HUDEP-2 (cell line): ENCODE results near the gene GPR156.
"Not testable (repeated sequence)": the region's sequence is repeated elsewhere in the genome, so short reads cannot be mapped to it uniquely, and the experiment has no call there.

ENCODE experiments used
- DNase-seq, 76 experiments: peaks; one replicate each; lab custom pipeline; 2025; ENCODE audit not compliant: unreplicated experiment in 76 of 76; lab: John Stamatoyannopoulos, UW

GPR156 gene

DNA sequence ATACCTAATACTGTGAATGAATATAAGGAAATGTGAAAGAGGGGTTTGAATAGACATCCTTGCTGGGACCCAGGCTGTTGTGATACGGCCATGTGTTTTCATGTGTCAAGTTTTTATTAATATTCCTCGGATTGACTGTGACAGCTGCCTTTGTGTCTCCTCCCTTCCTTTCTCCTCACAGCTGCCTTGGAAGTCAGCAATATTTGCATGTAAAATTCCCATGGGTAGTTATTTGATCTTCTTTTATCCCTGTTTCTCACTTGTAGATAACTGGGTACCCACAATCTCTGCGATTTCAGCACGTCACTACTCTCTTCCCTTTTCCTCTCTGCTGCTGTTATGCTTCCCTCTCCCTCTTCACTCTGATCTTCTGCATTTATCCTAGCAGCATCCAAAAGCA lies 9.4 kb downstream of the GPR156 start:
- no peak for DNase-seq

DNA sequence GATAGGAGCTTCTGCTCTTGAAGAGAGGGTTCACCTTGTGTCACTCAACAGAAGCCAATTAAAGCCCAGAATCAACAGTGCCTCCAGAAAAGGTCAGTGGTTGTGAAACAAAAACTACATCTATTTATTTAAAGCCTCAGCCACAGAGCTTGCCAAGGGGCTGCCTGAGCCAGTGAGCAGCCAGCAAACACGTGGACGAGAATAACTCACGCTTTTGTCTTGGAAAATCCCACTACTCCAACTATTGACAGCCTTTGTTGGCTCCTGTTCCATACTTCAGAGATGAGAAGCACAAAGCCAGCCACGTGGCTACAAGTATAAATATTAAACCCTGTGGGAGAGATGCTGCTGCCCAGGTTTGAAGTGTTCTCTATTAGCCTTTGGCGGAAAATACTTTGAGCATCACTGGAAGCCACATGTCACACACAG lies 10.3 kb downstream of the GPR156 start:
- no peak for DNase-seq

DNA sequence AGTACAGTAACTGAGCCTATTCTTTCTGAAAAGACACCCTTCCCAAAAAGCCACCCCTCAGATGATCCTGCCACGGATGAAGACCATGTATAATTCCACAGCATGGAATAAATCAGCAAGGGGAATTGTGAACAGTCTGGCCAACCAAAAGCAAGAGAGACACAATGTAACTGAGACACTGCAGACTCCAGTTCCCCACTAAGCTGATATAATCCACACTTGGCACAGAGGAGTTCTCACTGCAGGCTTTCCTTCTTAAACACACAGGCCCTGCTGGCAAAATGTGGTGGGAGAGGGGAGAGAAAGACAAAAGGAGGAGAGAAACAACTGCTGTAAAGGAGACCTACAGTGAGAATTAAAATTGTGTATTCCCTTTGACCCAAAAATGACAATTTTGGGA lies 12.7 kb downstream of the GPR156 start:
- no peak for DNase-seq

DNA sequence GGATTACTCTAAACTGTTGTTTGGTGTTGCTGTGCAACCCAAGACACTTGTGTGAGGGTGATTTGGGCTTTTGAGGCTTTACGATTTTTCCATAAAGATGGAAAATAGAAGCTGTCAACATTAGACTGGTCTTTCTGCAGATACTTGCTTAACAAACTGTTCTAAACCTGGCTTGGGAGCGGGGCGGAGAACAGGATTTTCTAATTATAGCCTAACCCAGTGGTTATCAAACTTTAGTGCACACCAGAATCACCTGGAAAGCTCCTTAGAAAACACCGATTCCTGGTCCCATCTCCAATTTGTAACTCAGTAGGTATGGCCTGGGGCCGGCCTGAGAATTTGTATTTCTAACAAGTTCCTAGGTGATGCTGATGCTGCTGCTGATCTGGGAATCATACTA lies 19.0 kb downstream of the GPR156 start:
- DNase-seq: no peak

DNA sequence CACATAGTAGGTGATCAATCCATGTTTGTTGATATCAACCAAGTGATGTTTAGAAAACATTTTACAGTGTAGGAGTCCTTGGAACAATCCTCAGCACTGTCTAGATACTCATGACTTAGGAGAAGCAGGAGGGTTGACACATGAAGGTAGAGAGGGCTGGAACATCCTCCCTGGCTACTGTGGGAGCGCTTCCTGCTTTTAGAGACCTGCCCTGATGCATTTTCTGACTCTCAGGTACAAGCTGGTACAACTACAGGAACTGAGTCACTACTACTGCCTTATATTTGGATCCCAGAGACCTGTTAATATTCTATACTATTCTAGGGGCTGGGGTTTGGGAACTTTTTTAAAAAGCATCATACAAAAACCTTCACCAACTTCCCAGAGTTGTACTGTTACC lies 20.1 kb downstream of the GPR156 start:
- DNase-seq: no peak

DNA sequence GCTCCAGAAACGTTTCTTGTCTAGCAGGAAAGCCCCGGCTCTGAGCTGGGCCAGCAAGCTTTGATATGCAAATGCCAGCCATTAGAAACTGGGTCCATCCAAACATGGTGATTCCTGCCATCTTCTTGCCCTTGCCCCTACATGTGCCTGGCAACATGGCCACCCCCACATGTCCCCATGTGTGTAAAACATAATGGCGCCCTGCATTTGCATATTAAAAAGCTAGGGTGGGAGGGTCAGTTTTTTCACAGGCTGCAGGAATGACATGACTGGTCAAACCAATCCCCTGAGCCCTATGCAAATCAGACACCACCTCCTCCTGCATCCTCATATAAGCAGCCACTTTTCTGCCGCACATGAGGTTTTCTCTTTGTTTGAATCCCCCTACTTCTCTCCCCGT lies 21.2 kb downstream of the GPR156 start:
- no peak for DNase-seq

DNA sequence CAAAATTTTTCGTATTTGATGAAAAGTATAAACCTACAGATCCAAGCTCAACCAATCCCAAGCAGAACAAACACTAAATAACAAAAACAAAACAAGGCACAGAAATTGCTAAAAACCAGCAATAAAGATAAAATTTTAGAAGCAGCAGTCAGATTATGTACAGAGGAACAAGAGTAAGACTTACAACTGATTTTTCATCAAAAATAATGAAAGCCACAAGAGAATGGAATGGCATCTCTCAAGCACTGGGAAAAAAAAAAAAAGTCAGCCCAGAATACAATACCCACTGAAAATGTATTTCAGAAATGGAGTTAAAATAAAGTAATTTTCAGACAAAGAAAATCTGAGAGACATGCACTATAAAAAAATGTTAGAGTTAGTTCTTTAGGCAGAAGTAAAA lies 27.0 kb downstream of the GPR156 start:
- DNase-seq: no peak

DNA sequence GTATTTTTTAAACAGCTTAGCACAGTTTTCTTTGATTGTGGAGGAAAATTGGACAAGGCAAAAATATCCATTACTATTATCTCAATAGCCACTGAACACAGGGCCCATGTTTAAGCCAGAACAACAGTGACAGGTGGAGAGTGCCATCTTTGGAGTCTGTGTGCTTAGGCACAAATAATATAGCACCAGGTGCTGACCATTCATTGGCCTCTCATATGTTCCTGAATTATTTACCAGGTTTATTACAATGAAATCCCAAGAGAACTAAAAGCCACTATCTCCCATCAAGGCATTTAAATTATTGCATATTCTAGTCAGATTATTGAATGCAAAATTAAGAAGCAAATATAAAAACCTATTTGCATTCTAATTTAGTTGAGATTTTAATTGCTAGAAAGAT lies 39.6 kb downstream of the GPR156 start:
- DNase-seq: no peak

DNA sequence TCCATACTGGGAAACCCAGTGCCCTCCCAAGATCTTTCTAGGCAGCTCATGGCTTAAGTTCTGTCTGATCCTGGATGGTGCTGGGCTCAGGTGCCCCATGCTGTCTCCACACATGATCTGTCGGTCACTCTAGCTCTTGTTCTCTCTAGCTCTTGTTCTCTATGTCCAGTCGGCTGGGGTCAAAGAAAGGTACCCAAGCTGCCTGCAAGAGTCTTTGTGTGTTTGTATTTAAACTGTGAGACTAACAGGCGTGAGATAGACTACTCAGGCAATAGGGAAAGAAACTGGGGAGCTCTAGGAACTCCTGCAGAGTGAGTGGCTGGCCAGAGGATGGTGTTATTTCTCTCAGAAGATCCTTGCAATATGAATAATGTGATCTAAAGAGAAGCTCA lies 40.2 kb downstream of the GPR156 start:
- no peak for DNase-seq

DNA sequence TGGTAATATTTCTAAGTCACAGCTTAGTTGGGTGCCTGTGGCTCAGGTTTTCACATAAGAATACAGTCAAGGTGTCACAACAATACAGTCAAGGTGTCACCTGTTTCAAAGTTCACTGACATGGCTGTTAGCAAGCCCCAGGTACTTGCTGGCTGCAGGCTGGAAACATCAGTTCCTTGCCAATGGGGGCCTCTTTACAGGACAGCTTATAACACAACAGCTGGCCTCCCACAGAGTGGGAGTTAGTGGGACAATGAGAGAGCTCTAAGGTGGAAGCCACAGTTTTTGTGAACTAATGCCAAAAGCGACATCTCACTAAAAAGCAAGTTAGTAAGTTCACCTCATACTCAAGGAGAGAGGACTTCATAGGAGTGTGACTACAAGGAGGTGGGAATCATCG lies 45.4 kb downstream of the GPR156 start:
- DNase-seq: no peak

DNA sequence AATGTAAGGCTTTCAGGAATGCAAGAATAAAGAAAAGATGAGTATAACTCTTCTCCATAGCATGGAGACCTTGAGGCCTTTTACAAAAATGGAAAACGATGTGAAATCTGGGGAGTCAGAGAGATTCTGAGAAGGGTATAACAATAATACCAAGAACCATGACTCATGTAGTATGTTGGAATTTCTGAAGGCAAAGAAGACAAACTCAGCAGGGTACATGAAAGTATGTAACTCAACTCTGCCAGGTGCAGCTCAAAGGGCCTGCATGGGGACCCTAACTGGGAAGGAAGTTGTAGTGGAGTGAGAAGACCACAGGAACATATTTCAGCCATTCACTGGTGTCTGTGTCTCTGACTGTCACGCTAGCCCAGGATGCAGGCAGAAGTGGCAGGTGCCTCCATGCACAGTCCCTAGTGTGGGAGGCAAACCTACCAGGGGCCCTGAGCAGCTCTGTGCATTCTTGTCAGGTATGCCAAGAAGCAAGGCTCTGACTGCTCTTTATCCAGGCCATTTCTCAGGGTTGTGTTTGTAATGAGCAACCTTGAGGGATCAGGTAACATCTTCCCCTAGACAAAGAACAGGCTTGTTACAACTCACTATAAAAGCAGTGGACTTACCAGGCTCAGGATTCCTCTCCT lies 57.2 kb downstream of the GPR156 start:
- no peak for DNase-seq

DNA sequence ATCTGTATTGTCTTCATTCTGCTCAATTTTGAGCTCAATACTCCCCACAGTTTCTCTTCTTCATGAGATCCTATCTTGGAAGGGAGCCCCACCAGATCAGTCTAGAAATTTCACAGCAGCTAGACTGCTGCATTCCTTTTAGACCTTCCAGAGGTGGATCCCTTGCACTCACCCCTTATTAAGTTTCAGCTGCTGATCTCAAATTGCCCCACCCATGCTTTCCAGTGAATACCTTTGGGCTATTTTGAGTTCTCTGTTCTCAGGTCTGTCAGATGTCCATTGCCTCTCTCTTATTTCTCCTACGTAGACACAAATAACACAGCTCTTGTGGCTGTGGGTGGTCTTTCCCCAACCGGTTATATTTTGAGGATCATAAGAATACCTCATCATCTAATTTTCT lies 60.8 kb downstream of the GPR156 start:
- DNase-seq: no peak

DNA sequence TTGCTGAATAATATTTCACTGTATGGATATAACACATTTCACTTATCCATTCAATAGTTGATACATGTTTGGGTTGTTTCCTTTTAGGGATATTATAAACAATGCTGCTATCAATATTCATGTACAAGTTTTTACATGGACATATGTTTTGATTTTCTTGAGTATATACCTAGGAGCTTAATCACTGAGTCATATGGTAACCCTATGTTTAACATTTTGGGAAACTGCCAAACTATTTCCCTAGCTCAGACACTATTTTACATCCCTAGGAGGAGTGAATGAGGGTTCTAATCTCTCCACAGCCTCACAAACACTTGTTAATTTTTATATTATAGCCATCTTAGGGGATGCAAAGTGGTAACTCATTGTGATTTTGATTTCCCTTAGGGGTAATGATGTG lies 66.0 kb downstream of the GPR156 start:
- DNase-seq: no peak

DNA sequence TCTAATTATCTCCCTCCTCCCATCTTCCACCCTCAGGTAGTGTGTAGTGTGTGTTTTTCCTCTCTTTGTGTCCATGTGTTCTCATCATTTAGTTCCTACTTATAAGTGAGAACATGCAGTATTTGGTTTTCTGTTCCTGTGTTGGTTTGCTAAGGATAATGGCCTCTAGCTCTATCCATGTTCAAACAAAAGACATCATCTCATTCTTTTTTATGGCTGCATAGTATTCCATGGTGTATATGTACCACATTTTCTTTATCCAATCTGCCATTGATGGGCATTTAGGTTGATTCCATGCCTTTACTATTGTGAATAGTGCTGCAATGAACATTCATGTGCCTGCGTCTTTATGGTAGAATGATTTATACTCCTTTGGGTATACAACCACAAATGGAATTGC lies 68.4 kb downstream of the GPR156 start:
- not testable (repeated sequence) for DNase-seq

DNA sequence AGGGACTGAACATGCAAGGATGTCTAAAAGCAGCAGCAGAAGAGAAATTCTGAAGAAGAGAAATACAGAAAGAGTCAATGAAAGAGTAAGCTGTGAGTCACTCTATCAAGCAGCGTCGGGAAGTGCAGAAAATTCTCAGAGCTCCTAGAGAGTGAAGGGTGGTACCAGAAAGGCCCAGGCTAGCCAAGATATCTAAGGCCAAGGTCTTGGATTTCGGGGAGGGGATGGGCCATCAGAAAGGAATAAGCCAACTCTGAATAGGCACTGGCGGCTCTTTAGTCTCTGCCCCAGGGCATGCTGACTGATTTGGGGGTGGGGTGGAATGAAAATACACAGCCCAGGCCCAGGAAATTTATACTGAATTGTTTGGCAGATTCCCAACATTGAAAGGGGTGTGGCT lies 70.8 kb downstream of the GPR156 start:
- DNase-seq: no peak

DNA sequence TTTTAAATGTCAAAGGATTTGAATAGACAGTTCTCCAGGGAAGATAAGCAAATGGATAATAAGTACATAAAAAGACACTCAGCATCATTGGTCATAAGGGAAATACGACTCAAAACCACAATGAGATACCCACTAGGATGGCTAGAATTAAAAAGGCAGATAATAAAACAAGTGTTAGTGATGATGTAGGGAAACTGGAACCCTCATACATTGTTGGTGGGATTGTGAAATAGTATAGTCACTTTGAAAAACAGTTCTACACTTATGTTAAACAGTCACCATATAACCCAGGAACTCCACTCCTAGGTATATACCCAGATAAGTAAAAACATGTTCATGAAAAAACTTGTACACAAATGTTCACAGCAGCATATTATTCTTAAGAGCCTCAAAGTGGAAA lies 72.5 kb downstream of the GPR156 start:
- DNase-seq: no peak

DNA sequence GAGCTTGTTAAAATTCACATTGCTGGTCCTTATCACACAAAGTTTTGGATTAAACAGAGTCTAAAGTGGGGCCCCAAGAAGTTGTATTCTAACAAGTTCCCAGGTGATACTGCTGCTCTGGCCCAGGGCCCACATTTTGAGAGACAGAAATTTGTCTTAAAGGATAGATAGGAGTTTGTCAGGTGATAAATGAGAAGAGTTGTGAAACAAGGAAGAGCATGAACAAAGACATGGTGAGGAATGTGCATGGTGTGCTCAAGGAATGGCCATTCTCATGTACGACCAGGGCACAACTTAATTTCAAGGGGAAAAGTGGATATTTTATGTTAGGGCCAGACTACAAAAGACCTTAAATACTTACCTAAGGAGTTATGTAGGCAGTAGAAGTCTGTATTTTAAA lies 75.6 kb downstream of the GPR156 start:
- no peak for DNase-seq

DNA sequence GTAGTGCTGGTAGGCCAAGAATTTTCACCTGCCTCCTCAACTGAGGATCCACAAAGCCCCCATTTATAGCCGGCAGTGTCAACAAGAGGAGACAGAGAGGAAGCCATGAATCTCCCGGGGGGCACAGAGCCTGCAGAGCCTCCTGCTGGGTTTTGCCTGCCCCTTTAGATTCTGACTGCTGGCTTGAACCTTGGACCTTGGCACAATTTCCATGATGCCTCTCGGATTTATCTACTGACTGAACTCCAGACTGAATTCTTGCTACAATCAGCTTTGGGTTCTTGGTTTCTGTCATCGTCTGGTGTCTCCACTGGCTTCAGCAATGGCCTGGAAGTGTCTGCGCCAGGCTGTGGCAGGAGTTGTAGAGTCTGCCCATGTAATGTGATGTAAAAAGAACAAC lies 80.7 kb downstream of the GPR156 start:
- no peak for DNase-seq

DNA sequence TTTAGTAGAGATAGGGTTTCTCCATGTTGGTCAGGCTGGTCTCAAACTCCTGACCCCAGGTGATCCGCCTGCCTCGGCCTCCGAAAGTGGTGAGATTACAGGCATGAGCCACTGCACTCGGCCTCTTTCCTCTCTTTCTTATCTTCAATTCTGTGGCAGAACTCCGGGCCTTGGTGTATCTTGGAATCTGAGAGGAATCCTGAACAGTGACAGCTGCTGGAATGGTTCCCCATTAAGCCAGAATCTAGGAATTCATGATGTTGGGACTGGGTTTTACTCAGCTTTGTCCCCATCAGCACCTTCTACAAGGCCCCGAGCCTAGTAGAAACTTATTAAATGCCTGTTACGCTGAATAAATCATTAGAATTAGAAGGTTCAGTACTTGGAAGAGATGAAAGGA lies 81.4 kb downstream of the GPR156 start:
- no peak for DNase-seq

DNA sequence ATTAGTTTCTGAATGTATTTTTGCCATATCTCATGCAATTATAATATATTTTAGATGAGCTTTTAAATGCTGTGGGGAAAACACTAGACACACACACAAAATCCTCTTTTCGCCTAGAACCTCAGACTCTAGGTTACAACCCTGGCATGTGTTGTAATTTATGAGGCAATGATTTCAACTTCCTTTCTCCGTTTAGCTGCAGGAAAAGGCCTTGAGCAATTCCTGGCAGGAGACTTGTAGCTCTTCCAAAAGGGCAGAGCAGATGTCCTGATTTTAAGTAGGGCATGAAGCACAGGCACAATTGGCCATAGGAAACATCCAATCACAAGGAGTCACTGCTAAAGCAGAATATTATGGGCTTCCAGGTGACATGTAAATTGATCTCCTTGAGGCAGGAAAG lies 82.0 kb downstream of the GPR156 start:
- DNase-seq: no peak

DNA sequence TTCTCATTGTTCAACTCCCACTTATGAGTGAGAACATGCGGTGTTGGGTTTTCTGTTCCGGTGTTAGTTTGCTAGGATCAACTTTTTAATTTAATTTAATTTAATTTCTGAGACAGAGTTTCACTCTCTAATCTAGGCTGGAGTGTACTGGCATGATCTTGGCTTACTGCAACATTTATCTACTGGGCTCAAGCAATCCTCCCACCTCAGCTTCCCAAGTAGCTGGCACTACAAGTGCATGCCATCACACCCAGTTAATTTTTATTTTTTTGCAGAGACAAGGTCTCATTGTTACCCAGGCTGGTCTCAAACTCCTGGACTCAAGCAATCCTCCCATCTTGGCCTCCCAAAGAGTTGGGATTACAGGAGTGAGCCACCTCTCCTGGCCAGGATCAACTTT lies 82.7 kb downstream of the GPR156 start:
- no peak for DNase-seq

DNA sequence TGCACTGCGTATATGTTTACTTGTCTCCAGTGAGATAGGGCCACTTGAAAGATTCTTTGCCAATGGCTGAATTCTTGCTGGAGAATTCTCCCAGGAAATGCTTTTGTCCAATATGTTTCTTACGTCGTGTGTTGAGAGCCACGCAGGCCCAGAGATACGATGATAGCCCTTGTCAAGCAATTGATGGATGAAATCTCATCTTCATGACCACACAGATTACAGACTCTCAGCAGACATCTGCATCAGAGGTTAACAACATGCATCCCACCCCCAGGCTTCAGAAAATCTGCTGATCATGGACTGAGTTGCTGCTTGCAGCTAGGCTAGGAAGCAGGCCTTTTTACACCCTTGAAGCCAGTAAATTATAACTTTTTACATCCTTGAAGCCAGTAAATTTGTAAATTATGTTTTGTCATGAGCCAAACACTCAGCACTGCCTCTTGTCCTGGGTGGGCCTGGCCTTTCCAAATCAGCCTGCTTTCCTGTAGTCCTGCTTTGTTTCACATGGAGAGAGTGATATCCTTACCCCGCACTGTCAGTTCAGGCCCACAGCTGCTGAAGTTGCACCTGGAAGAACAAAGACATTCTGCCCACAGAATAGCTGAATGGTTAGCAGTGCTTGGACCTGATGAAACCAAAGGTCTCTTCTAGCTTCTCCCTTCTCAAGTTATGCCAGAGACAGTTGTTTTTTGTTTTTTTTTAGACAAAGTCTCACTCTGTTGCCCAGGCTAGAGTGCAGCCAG lies 84.4 kb downstream of the GPR156 start:
- DNase-seq: no peak
